Stimulated activated CD8-positive, alpha-beta memory T cell treated with anti-CD3 and anti-CD28 coated beads, Interleukin-15, amount 100 ng/mL, for 24 hours (primary cell): Measurements from ENCODE around the gene EML3.
"Not testable (repeated sequence)": the region's sequence is repeated elsewhere in the genome, so short reads cannot be mapped to it uniquely, and the experiment has no call there.

ENCODE experiments used
- DNase-seq: peaks from one replicate; pipeline ENCODE4 v3.0.0-alpha.2; 2020; ENCODE audit warnings: low read depth

EML3 gene

GRCh38 chr11:62573006-62573591, 39.5 kb downstream of the EML3 start:
- no peak for DNase-seq

- no peak for DNase-seq
Observed at GRCh38 chr11:62572431-62572830, 40.1 kb downstream of the EML3 start.

DNA sequence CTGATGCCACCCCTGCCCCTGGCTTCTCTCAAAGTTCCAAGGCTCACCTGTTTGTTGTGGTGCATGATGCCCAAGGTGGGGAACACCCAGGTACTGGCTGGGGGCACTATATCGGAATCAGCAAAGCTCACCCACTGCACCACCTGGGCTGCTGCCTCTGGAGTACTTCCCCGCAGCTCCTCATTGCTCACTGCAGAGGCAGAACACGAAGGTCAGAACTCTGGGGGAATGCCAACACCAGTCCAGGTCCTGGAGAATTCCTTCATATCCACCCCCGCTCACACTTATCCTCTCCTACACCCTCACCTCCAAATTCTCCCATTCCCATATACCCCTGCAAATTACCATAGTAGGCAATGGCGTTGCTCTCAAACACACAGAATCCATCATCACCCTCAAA, 41.1 kb downstream of the EML3 start:
- not testable (repeated sequence) for DNase-seq

GRCh38 chr11:62570903-62571302, 41.7 kb downstream of the EML3 start:
- DNase-seq: not testable (repeated sequence)

GRCh38 chr11:62569611-62570010, 43.0 kb downstream of the EML3 start:
- DNase-seq: no peak

DNA sequence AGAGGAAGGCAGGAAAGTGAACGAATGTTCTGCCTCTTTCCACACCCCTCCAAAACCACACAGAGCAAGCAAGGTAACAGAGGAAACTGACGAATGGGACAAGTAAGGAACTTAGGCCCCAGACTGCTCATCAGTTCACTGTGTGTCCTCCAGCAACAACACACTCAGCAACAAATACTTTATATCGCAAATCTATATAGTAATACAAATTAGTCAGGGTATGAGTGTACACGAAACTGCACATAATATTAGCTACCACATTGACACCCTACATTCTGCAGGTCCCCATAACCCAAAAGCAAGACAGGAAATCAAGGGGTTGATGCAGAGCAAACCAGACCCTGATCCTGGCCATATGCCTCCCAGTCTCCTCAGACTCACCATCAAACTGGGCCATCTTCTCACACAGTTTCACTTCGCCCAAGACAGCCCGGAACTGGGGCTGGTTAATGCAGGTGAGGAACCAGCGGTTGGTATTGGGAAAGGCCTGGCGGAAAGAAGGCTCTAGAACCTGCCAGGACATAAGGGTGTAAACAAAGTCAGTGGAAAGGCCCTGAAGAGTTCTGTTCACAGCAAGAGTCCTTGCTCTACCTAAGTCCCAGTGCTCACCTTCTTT, 45.4 kb downstream of the EML3 start:
- no peak for DNase-seq

GRCh38 chr11:62566247-62566646, 46.3 kb downstream of the EML3 start:
- no peak for DNase-seq

DNA sequence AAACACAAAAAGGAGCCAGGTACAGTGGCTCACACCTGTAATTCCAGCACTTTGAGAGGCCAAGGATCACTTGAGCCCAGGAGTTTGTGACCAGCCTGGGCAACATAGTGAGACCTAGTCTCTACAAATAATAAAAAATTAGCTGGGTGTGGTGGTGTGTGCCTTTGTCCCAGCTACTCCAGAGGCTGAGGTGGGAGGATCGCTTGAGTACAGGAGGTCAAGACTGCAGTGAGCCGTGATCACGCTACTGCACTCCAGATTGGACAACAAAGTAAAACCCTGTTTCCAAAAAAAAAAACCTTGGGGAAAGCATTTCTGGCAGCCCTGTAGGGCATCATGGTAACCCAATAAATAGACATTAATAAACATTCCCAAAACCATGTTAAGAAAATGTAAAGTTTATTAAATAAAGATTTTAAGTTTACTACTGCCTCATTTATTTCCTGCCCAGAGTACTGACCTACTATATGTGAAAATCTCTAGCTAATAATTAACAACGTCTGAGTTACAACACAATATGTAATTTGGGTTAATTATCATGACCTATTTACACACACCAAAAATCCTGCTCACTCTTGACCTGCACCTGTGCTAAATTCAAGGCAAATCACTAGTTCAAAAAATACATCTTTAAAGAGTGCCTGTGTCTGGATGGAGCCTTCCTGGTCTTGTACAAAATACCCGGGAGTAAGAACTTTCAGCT, 47.3 kb downstream of the EML3 start:
- DNase-seq: no peak

DNA sequence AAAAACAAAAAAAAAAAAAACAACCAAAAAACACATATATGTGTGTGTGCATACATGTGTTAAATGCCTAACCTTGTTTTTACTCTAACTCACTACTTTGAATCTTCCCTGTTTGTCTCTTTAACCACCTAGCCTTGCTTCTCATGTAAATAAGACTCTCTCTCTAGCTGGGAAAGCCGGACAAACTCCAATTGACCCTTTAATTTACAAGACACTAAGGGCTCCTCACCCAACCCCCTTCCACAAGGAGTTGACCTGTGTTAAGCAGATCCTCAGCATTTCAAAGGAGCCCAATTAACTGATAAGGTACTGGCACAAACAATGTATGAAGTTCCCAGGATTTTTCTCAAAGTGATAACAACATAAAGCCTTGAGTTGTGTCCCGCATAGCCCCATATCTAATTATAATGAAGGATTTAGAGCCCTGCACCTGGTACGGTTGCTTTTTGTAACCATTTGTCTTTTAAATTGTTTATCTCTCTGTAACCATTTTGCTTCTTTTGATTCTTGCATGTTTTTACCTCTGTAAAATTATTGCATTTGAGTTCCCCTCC, 50.8 kb downstream of the EML3 start:
- DNase-seq: not testable (repeated sequence)

GRCh38 chr11:62560566-62561103, 51.9 kb downstream of the EML3 start:
- no peak for DNase-seq

- DNase-seq: not testable (repeated sequence)
Observed at GRCh38 chr11:62559626-62560025, 52.9 kb downstream of the EML3 start.

DNA sequence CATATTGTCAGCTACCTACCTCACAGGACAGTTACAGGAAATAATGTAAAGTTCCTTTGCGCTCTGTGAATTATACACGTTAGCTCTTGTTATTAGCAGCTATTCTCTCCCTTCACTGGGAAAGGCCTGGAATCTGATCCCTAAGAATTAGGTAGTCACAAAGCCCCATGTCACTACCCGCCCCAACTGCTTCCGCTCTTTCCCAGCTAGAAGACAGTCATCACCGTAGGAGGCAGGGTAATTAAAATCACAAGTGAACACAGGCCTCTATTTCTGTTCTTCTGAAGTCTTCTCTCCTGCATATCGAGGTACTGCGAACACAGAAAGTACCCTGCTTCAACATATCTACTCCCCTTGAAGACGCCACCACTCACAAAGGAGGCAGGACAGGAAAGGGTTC, 53.4 kb downstream of the EML3 start:
- no peak for DNase-seq

- no peak for DNase-seq
Observed at GRCh38 chr11:62558669-62559068, 53.9 kb downstream of the EML3 start.

DNA sequence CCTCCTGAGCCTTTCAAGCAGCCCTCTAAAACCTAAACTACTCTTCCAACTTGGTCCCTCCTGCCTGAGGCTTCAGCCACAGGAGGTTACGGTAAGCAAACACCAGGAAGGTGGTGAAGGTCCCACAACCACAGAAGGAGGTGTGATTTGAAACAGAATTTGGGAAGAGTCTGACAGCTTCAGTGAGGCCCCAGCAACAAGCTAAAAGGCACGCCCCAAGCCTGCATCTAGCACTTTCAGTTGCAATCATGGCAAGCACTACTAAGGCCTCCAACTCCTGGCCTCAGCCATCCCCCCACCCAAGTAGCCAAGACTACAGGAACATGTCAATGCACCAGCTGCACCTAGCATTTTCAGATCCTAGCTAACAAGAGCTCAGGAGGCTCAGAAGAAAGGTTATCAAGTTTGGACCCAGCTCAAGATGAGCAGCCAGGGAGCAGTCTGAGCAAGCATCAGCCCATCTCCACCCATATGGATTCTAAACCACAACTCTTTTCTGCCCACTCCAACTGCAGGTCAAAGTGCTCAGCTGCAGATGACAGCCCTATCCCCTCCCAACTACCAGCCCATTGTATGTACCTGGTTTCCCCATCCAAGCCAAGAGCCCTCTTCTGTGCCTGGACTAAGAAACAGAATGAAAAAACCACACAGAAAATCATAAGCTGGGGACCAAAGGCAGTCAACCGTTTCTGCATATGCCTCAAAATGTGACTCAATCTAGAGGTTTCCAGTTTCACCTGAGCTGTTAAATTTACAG, 55.5 kb downstream of the EML3 start:
- DNase-seq: no peak

- no peak for DNase-seq
Observed at GRCh38 chr11:62556108-62556874, 56.3 kb downstream of the EML3 start.

GRCh38 chr11:62555464-62556107, 57.0 kb downstream of the EML3 start:
- no peak for DNase-seq

DNA sequence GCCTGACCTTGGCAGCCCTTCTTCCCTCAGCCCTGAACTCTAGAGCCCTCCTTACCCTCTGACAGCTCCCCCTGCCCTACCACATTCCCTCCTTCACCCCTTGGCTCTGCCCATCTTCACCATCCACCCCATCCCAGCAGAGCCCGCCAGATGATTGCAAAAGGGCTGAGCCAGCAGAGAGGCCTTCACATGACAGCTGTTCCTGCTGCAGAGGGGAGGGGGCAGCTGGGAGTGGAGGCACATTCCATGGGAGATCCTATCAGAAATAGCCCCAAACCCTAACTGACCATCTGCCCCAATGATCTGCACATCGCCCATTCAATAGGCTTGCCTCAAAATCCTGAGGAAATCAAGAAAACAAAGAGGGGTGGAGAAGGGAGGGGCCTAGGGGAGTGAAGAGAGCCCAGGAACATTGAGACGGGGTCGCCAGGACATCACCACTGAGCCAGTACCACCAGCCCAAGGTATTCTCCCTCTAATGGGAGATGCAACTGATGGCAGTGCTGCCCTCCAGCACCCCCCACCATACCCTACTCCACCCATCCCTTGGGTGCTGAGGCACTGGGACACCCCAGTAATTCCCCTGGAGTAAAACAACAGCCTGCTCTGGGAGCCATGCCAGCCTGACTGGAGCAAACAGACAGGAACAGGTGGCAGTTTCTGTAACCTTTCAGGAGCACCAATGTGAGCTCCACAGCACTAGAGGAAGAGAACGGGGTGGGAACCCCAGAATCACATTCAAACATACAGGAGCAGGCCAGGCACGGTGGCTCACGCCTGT, 58.0 kb downstream of the EML3 start:
- no peak for DNase-seq

- DNase-seq: no peak
Observed at GRCh38 chr11:62553839-62554361, 58.7 kb downstream of the EML3 start.

DNA sequence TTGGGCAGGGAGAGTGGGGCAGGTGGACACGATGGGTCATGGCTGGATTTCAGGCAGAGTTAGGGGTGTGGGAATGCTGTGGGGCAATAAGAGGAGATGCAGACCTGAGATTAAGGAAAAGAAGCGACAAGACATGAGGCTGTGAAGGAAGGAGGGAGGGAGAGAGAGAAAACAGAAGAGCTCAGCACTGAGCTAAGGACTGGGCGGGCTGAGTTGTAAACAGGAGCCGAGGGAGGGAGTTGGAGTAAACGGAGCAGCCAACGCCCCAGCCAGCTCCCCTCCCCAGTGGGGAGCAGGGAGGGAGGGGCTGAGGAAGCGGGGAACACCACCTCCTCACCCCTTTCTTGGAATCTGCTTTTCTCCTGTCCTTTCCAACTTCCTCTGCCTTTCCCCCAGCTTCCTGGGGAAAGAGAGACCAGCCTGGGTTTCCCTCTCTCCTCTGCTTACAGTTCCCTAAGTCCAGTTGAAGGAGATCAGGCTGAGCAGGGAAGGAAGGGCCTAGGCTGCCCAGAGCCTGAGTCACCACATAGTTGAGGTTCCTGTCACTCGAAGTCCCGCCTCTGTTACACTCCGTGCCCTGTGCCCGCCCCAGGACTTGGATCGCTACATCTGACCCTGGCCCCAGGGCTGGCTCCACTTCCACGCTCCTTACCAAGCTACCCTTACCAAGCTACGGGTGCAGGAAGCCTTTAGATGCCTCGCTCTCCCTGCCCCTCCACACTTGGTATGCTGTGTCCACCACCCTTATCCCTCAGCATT, 59.3 kb downstream of the EML3 start:
- DNase-seq: no peak
